NB4 (cell line): ENCODE data around the gene GOLGB1.

Source experiments
- POLR2A ChIP-seq: IDR thresholded peaks from 2 replicates; pipeline ENCODE4 v1.6.1; 2011; ENCODE audit warnings: mild to moderate bottlenecking; ENCODE audit not compliant: insufficient read length; ENCODE audit errors: extremely low read depth
- TF ChIP-seq, protein P1 (sequence below): IDR thresholded peaks from one replicate; pipeline ENCODE4 v1.5.1; 2012; ENCODE audit warnings: low read depth, low read length
- TF ChIP-seq, protein P2 (sequence below): IDR thresholded peaks from 2 replicates; pipeline ENCODE4 v1.6.1; 2011; ENCODE audit warnings: low read depth, low read length

GRCh38 chr3:121730940-121731687 is 18.4 kb downstream of the GOLGB1 start:
- TF ChIP-seq, protein P1, sequence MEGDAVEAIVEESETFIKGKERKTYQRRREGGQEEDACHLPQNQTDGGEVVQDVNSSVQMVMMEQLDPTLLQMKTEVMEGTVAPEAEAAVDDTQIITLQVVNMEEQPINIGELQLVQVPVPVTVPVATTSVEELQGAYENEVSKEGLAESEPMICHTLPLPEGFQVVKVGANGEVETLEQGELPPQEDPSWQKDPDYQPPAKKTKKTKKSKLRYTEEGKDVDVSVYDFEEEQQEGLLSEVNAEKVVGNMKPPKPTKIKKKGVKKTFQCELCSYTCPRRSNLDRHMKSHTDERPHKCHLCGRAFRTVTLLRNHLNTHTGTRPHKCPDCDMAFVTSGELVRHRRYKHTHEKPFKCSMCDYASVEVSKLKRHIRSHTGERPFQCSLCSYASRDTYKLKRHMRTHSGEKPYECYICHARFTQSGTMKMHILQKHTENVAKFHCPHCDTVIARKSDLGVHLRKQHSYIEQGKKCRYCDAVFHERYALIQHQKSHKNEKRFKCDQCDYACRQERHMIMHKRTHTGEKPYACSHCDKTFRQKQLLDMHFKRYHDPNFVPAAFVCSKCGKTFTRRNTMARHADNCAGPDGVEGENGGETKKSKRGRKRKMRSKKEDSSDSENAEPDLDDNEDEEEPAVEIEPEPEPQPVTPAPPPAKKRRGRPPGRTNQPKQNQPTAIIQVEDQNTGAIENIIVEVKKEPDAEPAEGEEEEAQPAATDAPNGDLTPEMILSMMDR, result no peak
- TF ChIP-seq, protein P2, sequence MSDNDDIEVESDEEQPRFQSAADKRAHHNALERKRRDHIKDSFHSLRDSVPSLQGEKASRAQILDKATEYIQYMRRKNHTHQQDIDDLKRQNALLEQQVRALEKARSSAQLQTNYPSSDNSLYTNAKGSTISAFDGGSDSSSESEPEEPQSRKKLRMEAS, result no peak
- TF ChIP-seq POLR2A, result no peak
